Hepatocyte (in vitro differentiated cells): ENCODE results near the gene KRTAP5-7. TPM values are rescaled to one million over a fixed set of nuclear protein-coding genes. Genes with fewer than 3 reads are reported as not detected.
"Not testable (repeated sequence)": the region's sequence is repeated elsewhere in the genome, so short reads cannot be mapped to it uniquely, and the experiment has no call there.

ENCODE experiments used
- DNase-seq: peaks from one replicate; pipeline ENCODE4 v3.0.0-alpha.2; 2016; ENCODE audit warnings: low spot score
- H2AFZ ChIP-seq: fragments of 200-600 bp; sonication (generic); 2 replicates; pipeline ENCODE4 v1.6.0; 2016; ENCODE audit warnings: antibody characterized with exemption, mild to moderate bottlenecking
- H3K27ac ChIP-seq: fragments of 200-600 bp; sonication (generic); 2 replicates; pipeline ENCODE4 v1.5.1; 2016; ENCODE audit warnings: mild to moderate bottlenecking
- H3K27me3 ChIP-seq: fragments of 200-600 bp; sonication (generic); 2 replicates; pipeline ENCODE4 v1.6.1; 2016
- H3K36me3 ChIP-seq: fragments of 200-600 bp; sonication (generic); replicated peaks from 2 replicates; pipeline ENCODE4 v1.5.1; 2016; ENCODE audit warnings: low read depth; ENCODE audit not compliant: insufficient read depth
- H3K4me1 ChIP-seq: fragments of 200-600 bp; sonication (generic); 2 replicates; pipeline ENCODE4 v1.5.1; 2016; ENCODE audit warnings: mild to moderate bottlenecking, moderate library complexity; ENCODE audit not compliant: insufficient read depth
- H3K4me2 ChIP-seq: fragments of 200-600 bp; sonication (generic); 2 replicates; pipeline ENCODE4 v1.6.0; 2016
- H3K4me3 ChIP-seq: fragments of 200-600 bp; sonication (generic); 2 replicates; pipeline ENCODE4 v1.5.1; 2016; ENCODE audit warnings: mild to moderate bottlenecking
- H3K79me2 ChIP-seq: fragments of 200-600 bp; sonication (generic); 2 replicates; pipeline ENCODE4 v1.6.0; 2017; ENCODE audit warnings: mild to moderate bottlenecking
- H3K9me2 ChIP-seq: fragments of 200-600 bp; sonication (generic); replicated peaks from 2 replicates; pipeline ENCODE4 v1.6.0; 2017; ENCODE audit warnings: mild to moderate bottlenecking; ENCODE audit not compliant: insufficient read depth
- H3K9me3 ChIP-seq: fragments of 200-600 bp; sonication (generic); 2 replicates; pipeline ENCODE4 v1.5.1; 2016; ENCODE audit warnings: low read depth, mild to moderate bottlenecking
- H4K20me1 ChIP-seq: fragments of 200-600 bp; sonication (generic); 2 replicates; pipeline ENCODE4 v1.6.0; 2016; ENCODE audit warnings: mild to moderate bottlenecking; ENCODE audit not compliant: insufficient read depth, poor library complexity, severe bottlenecking
- EZH2 ChIP-seq: fragments of 200-600 bp; sonication (generic); IDR thresholded peaks from 2 replicates; pipeline ENCODE4 v1.6.1; 2016; ENCODE audit warnings: antibody characterized with exemption, mild to moderate bottlenecking, borderline replicate concordance
- EZH2phosphoT487 ChIP-seq: fragments of 200-600 bp; sonication (generic); IDR thresholded peaks from one replicate; pipeline ENCODE4 v1.6.1; 2018; ENCODE audit warnings: antibody characterized with exemption, mild to moderate bottlenecking, low read depth, moderate library complexity; ENCODE audit not compliant: unreplicated experiment, severe bottlenecking
- whole genome bisulfite sequencing: methylation state at CpG from one replicate; pipeline ENCODE4 v1.1.6; 2016; ENCODE audit warnings: low lambda C conversion rate; ENCODE audit errors: missing lambda C conversion rate; 5-methylcytosine and 5-hydroxymethylcytosine counted together
- polyA plus RNA-seq: library from polyadenylated mRNA; unstranded; fragments of >200 nt; fragmentation: Nextera tagmentation; extraction: Ambion mirVana; gene quantifications from 2 replicates; pipeline ENCODE4 v1.2.1, GENCODE V29; 2016
- total RNA-seq: library from RNA; depleted of rRNA; stranded (reverse); fragments of >200 nt; gene quantifications from 2 replicates; pipeline ENCODE4 v1.2.3, GENCODE V29; 2014
- TF ChIP-seq, protein P1 (sequence below): fragments of 200-600 bp; sonication (generic); IDR thresholded peaks from 2 replicates; pipeline ENCODE4 v1.5.1; 2016; ENCODE audit warnings: antibody characterized with exemption, mild to moderate bottlenecking; ENCODE audit not compliant: poor library complexity

The KRTAP5-7 gene
- total and polyA plus RNA-seq, 2 experiments from 2014 or later, result not detected

DNA sequence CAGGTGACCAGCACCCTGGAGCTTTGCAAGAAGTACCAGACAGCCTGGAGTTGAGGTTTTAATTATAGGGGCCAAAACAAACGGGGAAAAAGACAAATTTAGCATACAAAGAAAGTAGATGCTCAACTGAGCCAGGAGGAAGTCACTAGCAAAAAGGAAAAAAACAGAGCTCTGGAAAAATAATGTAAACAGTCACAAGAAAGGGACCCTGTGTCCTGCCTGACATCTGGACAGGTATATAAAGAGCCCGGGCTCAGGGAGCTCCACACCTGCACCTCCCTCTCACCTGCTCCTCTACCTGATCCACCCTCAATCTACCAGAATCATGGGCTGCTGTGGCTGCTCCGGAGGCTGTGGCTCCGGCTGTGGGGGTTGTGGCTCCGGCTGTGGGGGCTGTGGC lies 38.2 kb downstream of the KRTAP5-7 start, which contains the start of gene KRTAP5-10:
KRTAP5-10 (plus strand) TSS at position 301 of the 400 bp plus-strand sequence; CDS start at position 326, 25 bp downstream.
- H3K36me3 ChIP-seq, result no peaks in the 10 kb centered on the region
- TF ChIP-seq EZH2phosphoT487 (no peak), EZH2 (no peak)
- TF ChIP-seq, protein P1, sequence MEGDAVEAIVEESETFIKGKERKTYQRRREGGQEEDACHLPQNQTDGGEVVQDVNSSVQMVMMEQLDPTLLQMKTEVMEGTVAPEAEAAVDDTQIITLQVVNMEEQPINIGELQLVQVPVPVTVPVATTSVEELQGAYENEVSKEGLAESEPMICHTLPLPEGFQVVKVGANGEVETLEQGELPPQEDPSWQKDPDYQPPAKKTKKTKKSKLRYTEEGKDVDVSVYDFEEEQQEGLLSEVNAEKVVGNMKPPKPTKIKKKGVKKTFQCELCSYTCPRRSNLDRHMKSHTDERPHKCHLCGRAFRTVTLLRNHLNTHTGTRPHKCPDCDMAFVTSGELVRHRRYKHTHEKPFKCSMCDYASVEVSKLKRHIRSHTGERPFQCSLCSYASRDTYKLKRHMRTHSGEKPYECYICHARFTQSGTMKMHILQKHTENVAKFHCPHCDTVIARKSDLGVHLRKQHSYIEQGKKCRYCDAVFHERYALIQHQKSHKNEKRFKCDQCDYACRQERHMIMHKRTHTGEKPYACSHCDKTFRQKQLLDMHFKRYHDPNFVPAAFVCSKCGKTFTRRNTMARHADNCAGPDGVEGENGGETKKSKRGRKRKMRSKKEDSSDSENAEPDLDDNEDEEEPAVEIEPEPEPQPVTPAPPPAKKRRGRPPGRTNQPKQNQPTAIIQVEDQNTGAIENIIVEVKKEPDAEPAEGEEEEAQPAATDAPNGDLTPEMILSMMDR, result no peak
- H3K9me3 ChIP-seq, result no peaks in the 10 kb centered on the region
- H4K20me1 ChIP-seq, result no peaks in the 10 kb centered on the region
- no peak within 1 kb of the TSS for H3K4me3 ChIP-seq
- WGBS, result 86% methylated on average over 5 of the region's 5 CpGs
- no peak within 1 kb of the TSS for H2AFZ ChIP-seq
- H3K27ac ChIP-seq, result no peak within 1 kb of the TSS
- H3K9me2 ChIP-seq, result no peaks in the 10 kb centered on the region
- no peaks in the 10 kb centered on the region for H3K27me3 ChIP-seq
- no peak within 1 kb of the TSS for H3K4me2 ChIP-seq
- no peaks in the 10 kb centered on the region for H3K79me2 ChIP-seq
- no peaks in the 10 kb centered on the region for H3K4me1 ChIP-seq
- DNase-seq, result no peak

DNA sequence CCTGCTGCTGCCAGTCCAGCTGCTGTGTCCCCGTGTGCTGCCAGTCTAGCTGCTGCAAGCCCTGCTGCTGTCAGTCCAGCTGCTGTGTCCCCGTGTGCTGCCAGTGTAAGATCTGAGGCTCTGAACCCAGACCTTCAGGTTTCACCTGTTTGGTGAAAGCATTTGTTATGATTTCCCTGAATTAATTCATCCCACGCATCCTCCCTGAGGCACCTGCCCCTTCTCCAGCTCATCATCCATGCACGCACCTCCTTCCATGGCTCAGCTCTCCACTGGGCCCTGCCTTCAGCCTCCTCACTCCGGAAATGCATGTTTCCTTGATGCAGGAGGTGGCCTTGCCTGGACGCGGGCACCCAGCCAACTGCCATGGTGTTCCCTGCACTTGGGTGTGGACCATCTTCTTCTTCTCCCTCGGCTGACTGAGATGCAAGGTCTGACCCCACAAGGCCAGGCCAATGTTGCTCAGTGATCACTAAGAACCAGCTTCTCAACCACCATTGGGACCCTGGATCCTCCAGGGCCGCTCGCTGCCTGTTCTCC lies 39.1 kb downstream of the KRTAP5-7 start:
- no peaks in the 10 kb centered on the region for H3K79me2 ChIP-seq

DNA sequence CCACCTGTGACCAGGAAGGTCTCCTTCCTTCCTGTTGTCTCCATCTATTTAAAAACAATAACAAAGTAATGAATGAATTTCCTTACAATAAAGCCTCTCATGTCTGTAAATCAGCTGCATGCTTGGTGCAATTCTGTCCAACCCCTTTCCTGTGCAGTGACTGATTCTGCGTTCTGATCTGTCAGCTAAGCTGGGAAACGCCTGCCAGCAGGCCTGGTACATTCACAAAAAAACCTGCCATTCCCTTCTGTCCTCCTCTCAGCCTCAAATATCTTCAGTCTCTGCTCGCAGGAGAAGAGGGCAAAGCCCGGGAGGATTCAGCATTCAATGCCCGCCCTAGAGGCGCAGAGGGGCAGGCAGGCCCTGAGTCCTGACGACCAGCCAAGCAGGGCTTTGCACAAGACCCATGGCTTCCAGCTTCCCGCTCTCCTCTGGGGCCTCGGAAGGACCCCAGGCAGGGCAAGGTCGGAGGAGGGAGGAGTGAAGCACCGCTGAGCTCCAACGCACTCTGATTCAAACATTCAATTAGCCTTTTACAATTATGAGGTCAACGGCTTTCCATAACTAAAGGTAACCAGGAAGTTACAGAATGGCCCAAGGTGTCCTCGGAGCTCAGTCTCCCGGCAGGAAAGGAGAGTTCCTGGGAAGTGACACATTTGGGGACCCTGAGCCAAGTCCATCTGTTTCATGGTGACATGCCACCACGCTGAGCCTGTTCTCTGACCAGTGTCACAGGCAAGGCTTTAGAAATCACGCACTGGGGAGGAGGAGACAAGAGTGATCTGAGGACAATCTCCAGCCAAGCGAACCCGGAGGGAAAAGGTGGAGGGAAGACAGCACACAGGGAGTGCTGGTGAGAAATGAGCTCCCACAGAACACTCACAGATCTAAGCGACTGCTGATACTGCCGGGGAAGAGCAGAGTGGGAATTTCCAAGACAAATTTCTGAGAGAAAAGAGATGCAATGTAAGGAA lies 39.8 kb downstream of the KRTAP5-7 start:
- H3K9me3 ChIP-seq, H3K27ac ChIP-seq, H3K9me2 ChIP-seq, H3K4me1 ChIP-seq, H3K79me2 ChIP-seq, H3K36me3 ChIP-seq, H4K20me1 ChIP-seq, H3K27me3 ChIP-seq, H3K4me2 ChIP-seq, DNase-seq, H3K4me3 ChIP-seq, H2AFZ ChIP-seq: not testable (repeated sequence)
- WGBS, result 68% methylated on average over 20 of the region's 21 CpGs

More for the DNA sequence above, 39.1 kb downstream of the KRTAP5-7 start:
- H3K27me3 ChIP-seq, result no peaks in the 10 kb centered on the region
- TF ChIP-seq EZH2 (no peak), EZH2phosphoT487 (no peak)
- TF ChIP-seq, protein P1, result no peak
- H3K4me3 ChIP-seq, result no peak overlapping the region
- DNase-seq, result no peak
- WGBS, result 97% methylated on average over 10 of the region's 10 CpGs
- H3K36me3 ChIP-seq, result no peaks in the 10 kb centered on the region
- no peaks in the 10 kb centered on the region for H3K9me3 ChIP-seq
- no peak overlapping the region for H3K27ac ChIP-seq
- H3K9me2 ChIP-seq, result no peaks in the 10 kb centered on the region
- no peaks in the 10 kb centered on the region for H3K4me1 ChIP-seq
- H3K4me2 ChIP-seq, result no peak overlapping the region
- no peaks in the 10 kb centered on the region for H4K20me1 ChIP-seq
- H2AFZ ChIP-seq, result no peak overlapping the region

DNA sequence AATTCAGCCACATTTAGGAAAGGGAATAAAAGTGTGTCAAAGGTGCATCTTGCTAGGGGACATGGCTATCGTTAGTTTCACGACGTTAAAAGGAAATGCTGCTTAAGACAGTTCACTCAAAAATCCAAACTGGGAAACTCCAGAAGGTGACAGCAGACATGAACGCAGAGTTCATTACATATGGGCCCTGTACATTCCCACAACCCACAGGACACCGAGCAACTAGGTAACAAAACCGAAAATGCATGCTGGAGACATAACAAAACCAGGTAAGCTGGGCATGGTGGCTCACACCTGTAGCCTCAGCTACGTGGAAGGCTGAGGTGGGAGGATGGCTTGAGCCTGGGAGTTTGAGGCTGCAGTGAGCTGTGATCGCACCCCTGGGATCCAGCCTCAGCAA lies 40.6 kb downstream of the KRTAP5-7 start:
- H3K36me3 ChIP-seq, result not testable (repeated sequence)
- 70% methylated on average over 8 of the region's 8 CpGs for WGBS

More for the DNA sequence above, 40.6 kb downstream of the KRTAP5-7 start:
- H4K20me1 ChIP-seq, H2AFZ ChIP-seq, DNase-seq, H3K4me1 ChIP-seq, H3K9me2 ChIP-seq, H3K9me3 ChIP-seq, H3K79me2 ChIP-seq, H3K4me2 ChIP-seq, H3K27ac ChIP-seq, H3K27me3 ChIP-seq, H3K4me3 ChIP-seq: not testable (repeated sequence)
